Naive thymus-derived CD4-positive, alpha-beta T cell (primary cell): ENCODE results near the gene NUDT4. TPM values are rescaled to one million over a fixed set of nuclear protein-coding genes. Genes with fewer than 3 reads are reported as not detected.
"Not testable (repeated sequence)": the region's sequence is repeated elsewhere in the genome, so short reads cannot be mapped to it uniquely, and the experiment has no call there.

Source experiments
- ATAC-seq: fragments of 150-1000 bp; cut with Tn5 transposase; 2 replicates; pipeline ENCODE4 v1.10.0; 2021; ENCODE audit warnings: mild to moderate bottlenecking, moderate library complexity
- CTCF ChIA-PET: fragments of 350-600 bp; sonication (Branson Sonifier 250); formaldehyde crosslinking; loops from one replicate; lab custom pipeline; 2021; ENCODE audit warnings: antibody characterized with exemption; lab: Charles Lee
- POLR2A ChIA-PET: fragments of 350-600 bp; sonication (Branson Sonifier 250); formaldehyde crosslinking; loops from one replicate; lab custom pipeline; 2021; ENCODE audit warnings: antibody characterized with exemption, inconsistent platforms; lab: Charles Lee
- DNase-seq, 9 donors: peaks; one replicate each; pipeline versions ENCODE4 v3.0.0 to v3.0.0-alpha.2; 2020 to 2022; ENCODE audit warnings: mixed read lengths in 1 of 9
- H3K27ac ChIP-seq: one replicate; pipeline ENCODE4 v1.7.0; 2013; ENCODE audit warnings: mild to moderate bottlenecking, low read depth, low read length, moderate library complexity
- H3K27me3 ChIP-seq, 2 donors: one replicate each; pipeline ENCODE4 v1.7.0; 2013; ENCODE audit warnings: low read length in 2 of 2, mild to moderate bottlenecking in 2 of 2, moderate library complexity in 2 of 2; ENCODE audit not compliant: control insufficient read depth in 2 of 2, insufficient read depth in 2 of 2
- H3K36me3 ChIP-seq, 3 experiments: 1 replicate in 2 of 3; 2 replicates in 1 of 3; pipeline ENCODE4 v1.7.0; 2013; ENCODE audit warnings: low read length in 3 of 3, mild to moderate bottlenecking in 3 of 3, moderate library complexity in 1 of 3; ENCODE audit not compliant: insufficient read depth in 3 of 3, control insufficient read depth in 2 of 3
- H3K4me1 ChIP-seq, 2 donors: one replicate each; pipeline ENCODE4 v1.7.0; 2013; ENCODE audit warnings: low read length in 2 of 2, mild to moderate bottlenecking in 2 of 2, moderate library complexity in 1 of 2; ENCODE audit not compliant: control insufficient read depth in 2 of 2, insufficient read depth in 2 of 2
- H3K4me3 ChIP-seq: 2 replicates; pipeline ENCODE4 v1.7.0; 2013; ENCODE audit warnings: mild to moderate bottlenecking, low read length
- H3K9me3 ChIP-seq, 3 experiments: 1 replicate in 2 of 3; 2 replicates in 1 of 3; pipeline ENCODE4 v1.7.0; 2013; ENCODE audit warnings: low read length in 3 of 3; ENCODE audit not compliant: control insufficient read depth in 2 of 3
- H3K27ac Mint-ChIP-seq, 9 donors: one replicate each; pipeline ENCODE4 v1.8.0; 2020 to 2022; ENCODE audit warnings: mixed read lengths in 9 of 9, mild to moderate bottlenecking in 8 of 9, moderate library complexity in 5 of 9, inconsistent platforms in 2 of 9
- H3K27me3 Mint-ChIP-seq, 5 donors: one replicate each; pipeline ENCODE4 v1.8.0; 2021 to 2022; ENCODE audit warnings: mixed read lengths in 5 of 5, mild to moderate bottlenecking in 1 of 5
- H3K36me3 Mint-ChIP-seq, 5 donors: one replicate each; pipeline ENCODE4 v1.8.0; 2020 to 2022; ENCODE audit warnings: mixed read lengths in 5 of 5, mild to moderate bottlenecking in 3 of 5, inconsistent platforms in 1 of 5
- H3K4me1 Mint-ChIP-seq, 7 donors: one replicate each; pipeline ENCODE4 v1.8.0; 2020 to 2022; ENCODE audit warnings: mixed read lengths in 7 of 7, mild to moderate bottlenecking in 3 of 7, inconsistent platforms in 1 of 7
- H3K4me3 Mint-ChIP-seq, 10 donors: one replicate each; pipeline ENCODE4 v1.8.0; 2020 to 2022; ENCODE audit warnings: mild to moderate bottlenecking in 10 of 10, mixed read lengths in 10 of 10, moderate library complexity in 6 of 10, inconsistent platforms in 2 of 10
- H3K9me3 Mint-ChIP-seq, 11 donors: one replicate each; pipeline ENCODE4 v1.8.0; 2020 to 2022; ENCODE audit warnings: mixed read lengths in 11 of 11, mild to moderate bottlenecking in 4 of 11, inconsistent platforms in 1 of 11, moderate library complexity in 1 of 11
- intact Hi-C, 2 donors: fragments of 100-400 bp; cut with micrococcal nuclease; formaldehyde crosslinking; loops; one replicate each; pipeline ENCODE4 v1.15.1; 2023
- polyA plus RNA-seq, 2 donors: library from polyadenylated mRNA; unstranded; fragments of 300-500 nt; fragmentation: Illumina TruSeq; gene quantifications; one replicate each; pipeline ENCODE4 v1.2.3, GENCODE V29; 2021
- total RNA-seq, 6 experiments: library from RNA in 5 of 6; stranded (reverse) in 5 of 6; gene quantifications; 1 replicate in 5 of 6; 2 replicates in 1 of 6; pipeline ENCODE4 v1.2.3 and lab custom pipeline; 2021 to 2026

NUDT4 gene
- total and polyA plus RNA-seq, 7 experiments from 2014 or later, result 37.1 to 85.1 (median 51.2) TPM

DNA sequence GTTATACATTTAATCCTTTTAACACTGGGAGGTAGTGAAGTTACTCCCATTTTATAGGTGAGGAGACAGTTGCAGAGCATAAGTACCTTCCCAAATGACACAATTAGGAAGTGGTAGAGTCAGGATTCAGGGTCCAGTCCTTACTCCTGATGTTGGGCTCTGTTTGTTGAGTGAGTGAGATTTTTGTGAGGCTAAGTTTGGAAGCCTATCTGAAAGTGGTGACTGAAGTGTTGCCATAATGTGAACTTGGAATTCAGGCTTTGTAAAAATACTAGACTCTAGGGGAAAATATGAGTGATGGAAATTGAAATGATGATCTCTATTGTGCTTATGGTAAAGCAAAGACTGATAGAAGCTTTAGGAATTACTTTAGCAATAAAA, 2.2 kb downstream of the NUDT4 start:
- H3K27ac ChIP-seq, result peak overlapping the region; percentile 94
- no peaks in the 10 kb centered on the region for H3K27me3 Mint-ChIP-seq
- peaks cover 44 to 69% (median 60%) of the 10 kb centered on the region in 7 donors for H3K4me1 Mint-ChIP-seq
- ATAC-seq (no peak), DNase-seq (no peak)
- CTCF ChIA-PET, result interaction anchor here (0.6 to 1.8 kb wide), 5 partner anchors 16 to 469 kb away, joined by 3 to 7 read pairs (median 4); no protein-coding TSS in a partner anchor
- H3K4me1 ChIP-seq, result peaks cover 21 to 22% of the 10 kb centered on the region in 2 donors
- peak overlapping the region; percentile 94 to 100 (median 99) for H3K27ac Mint-ChIP-seq
- peaks cover 0 to 7% (median 0%) of the 10 kb centered on the region in 3 experiments for H3K36me3 ChIP-seq
- POLR2A ChIA-PET, result interaction anchor here (1.2 to 1.7 kb wide), 2 partner anchors 9 to 135 kb away, joined by 4 to 5 read pairs; no protein-coding TSS in a partner anchor
- no peaks in the 10 kb centered on the region for H3K9me3 Mint-ChIP-seq
- no peaks in the 10 kb centered on the region for H3K9me3 ChIP-seq
- intact Hi-C loops, result loop anchor here (1.0 to 5.0 kb wide), 16 partner anchors 16 to 1622 kb away; partner anchors contain the start of genes CRADD (in 1 of the 2) and NDUFA12 (in 1 of the 2)
- peaks cover 0 to 9% (median 4%) of the 10 kb centered on the region in 5 donors for H3K36me3 Mint-ChIP-seq
- H3K27me3 ChIP-seq, result no peaks in the 10 kb centered on the region
- H3K4me3 ChIP-seq, result peak overlapping the region; percentile 76
- peak overlapping the region; percentile 98 to 100 (median 99) for H3K4me3 Mint-ChIP-seq

DNA sequence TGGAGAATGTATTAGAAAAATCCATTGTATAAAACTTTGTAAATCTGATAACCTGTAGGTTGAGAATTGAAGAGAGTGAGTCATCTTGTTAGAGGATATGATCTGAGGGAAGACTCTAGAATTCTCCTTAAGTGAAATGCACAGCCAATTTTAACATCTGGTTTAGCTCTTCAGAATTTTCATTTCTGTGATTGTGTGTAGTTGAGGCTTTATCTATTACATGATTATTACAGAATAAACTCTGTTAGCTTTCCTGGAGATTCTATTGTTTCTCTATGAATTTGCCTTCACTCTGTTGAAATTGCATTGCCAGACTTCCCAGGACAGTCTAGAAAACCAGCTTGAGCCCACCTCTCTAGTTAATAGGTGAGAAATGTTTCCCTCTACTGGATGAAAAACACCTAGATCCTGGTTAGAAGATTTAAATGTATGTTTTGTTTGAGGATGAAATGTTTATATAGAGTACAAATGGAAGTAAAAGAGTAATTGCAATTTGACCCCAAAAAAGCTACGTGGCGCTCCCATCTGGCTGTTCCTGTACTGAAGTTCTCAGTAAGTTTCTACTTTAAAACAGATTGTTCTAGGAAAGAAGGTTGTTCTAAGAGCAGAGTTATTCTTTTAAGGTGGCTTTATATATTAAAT, 2.9 kb downstream of the NUDT4 start:
- intact Hi-C loops, result loop anchor here (1.0 to 5.0 kb wide), 5 partner anchors 282 to 595 kb away; no protein-coding TSS in a partner anchor

DNA sequence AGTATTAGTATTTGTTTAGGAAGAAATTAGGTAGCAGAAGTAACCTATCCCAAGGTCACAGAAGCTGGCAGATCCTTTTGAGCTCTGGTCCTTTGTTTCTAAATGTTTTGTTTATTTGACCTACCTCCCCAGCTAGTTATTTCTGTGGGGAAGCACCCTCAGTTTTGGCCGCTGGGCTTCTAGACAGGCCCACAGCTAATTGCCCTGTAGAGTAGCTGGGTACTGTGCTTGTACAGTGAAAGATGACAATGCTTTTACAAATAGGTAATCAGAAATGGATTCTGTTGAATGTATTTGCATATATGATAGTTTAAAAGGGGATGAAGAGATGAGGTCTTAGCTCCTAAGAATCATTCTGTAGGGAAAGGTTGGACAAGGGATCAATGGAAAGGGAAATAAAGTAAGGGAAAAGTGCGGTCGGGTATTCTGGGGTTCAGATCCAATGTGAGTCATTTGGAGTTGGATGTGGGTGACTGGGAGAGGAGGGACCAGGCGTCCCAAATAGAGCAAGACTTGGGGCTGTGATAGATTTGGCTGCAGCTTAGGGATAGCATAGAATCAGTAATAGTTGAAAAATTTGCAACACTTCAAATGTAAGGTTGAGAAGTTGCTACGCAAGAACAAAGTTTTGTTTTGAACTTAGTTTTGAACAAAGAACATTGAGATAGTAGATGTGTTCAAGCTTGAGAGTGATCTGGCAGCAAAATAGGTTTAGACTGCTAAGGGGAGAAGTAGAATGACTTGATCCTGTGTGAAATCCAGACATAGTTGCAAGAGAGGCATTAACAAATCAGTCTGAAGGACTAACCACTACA, 3.6 kb downstream of the NUDT4 start:
- Mint-ChIP-seq H3K9me3 (no peaks in the 10 kb centered on the region), H3K27ac (peak overlapping the region; percentile 17 to 100 (median 62)), H3K27me3 (no peaks in the 10 kb centered on the region), H3K4me1 (peaks cover 50 to 73% (median 67%) of the 10 kb centered on the region in 7 donors), H3K4me3 (peak overlapping the region; percentile 61 to 100 (median 99)), H3K36me3 (peaks cover 0 to 15% (median 8%) of the 10 kb centered on the region in 5 donors)
- Histone ChIP-seq H3K36me3 (peaks cover 0 to 7% (median 0%) of the 10 kb centered on the region in 3 experiments), H3K4me1 (peaks cover 21 to 24% of the 10 kb centered on the region in 2 donors), H3K27me3 (no peaks in the 10 kb centered on the region), H3K27ac (peak overlapping the region; percentile 94), H3K9me3 (no peaks in the 10 kb centered on the region), H3K4me3 (peak overlapping the region; percentile 22)
- DNase-seq (no peak), ATAC-seq (no peak)
- intact Hi-C loops, result loop anchor here in 1 of 2 donors (5.0 kb wide), 1 partner anchor 554 kb away; no protein-coding TSS in a partner anchor
- ChIA-PET CTCF (interaction anchor here (0.6 to 1.8 kb wide), 10 partner anchors 17 to 598 kb away, joined by 3 to 7 read pairs (median 3); partner anchors contain the start of genes EEA1 and UBE2N), POLR2A (interaction anchor here (0.7 to 1.7 kb wide), 2 partner anchors 137 to 452 kb away, joined by 3 to 5 read pairs; partner anchors contain the start of gene EEA1)

More for the DNA sequence above, 2.9 kb downstream of the NUDT4 start:
- ChIA-PET POLR2A (interaction anchor here (0.7 to 1.7 kb wide), 2 partner anchors 136 to 451 kb away, joined by 3 to 5 read pairs; partner anchors contain the start of gene EEA1), CTCF (interaction anchor here (0.6 to 1.8 kb wide), 11 partner anchors 15 to 597 kb away, joined by 3 to 7 read pairs (median 3); partner anchors contain the start of genes EEA1 and UBE2N)
- Histone ChIP-seq H3K4me1 (peaks cover 22 to 24% of the 10 kb centered on the region in 2 donors), H3K27me3 (no peaks in the 10 kb centered on the region), H3K9me3 (no peaks in the 10 kb centered on the region), H3K27ac (peak overlapping the region; percentile 94), H3K36me3 (peaks cover 0 to 7% (median 0%) of the 10 kb centered on the region in 3 experiments), H3K4me3 (peak overlapping the region; percentile 22)
- no peak for ATAC-seq
- Mint-ChIP-seq H3K9me3 (no peaks in the 10 kb centered on the region), H3K27me3 (no peaks in the 10 kb centered on the region), H3K4me1 (peaks cover 49 to 75% (median 66%) of the 10 kb centered on the region in 7 donors), H3K4me3 (peak overlapping the region; percentile 98 to 100 (median 99)), H3K36me3 (peaks cover 0 to 15% (median 8%) of the 10 kb centered on the region in 5 donors), H3K27ac (peak overlapping the region; percentile 24 to 100 (median 96))
- peak in 2 of 9 donors; percentile 12 to 28 for DNase-seq

DNA sequence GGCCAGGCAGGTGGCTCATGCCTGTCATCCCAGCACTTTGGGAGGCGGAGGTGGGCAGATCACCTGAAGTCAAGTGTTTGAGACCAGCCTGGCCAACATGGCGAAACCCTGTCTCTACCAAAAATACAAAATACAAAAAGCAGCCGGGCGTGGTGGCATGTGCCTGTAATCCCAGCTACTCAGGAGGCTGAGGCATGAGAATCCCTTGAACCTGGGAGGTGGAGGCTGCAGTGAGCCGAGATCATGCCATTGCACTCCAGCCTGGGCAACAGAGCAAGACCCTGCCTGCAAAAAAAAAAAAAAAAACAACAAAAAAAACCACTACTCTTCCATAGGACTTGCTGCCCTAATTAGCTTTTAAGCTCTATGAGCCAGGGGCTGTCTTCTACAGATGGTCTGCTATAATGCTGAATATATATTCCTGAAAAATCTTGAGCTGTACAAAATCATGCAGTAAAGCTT, 4.3 kb downstream of the NUDT4 start:
- H3K27me3 ChIP-seq, ATAC-seq, DNase-seq, H3K9me3 ChIP-seq, H3K27me3 Mint-ChIP-seq, H3K9me3 Mint-ChIP-seq, POLR2A ChIA-PET, H3K4me3 ChIP-seq, H3K27ac ChIP-seq, H3K36me3 ChIP-seq: not testable (repeated sequence)
- H3K4me1 ChIP-seq, result peaks cover 19 to 27% of the 10 kb centered on the region in 2 donors
- Mint-ChIP-seq H3K4me1 (peaks cover 45 to 75% (median 61%) of the 10 kb centered on the region in 7 donors), H3K27ac (peak overlapping the region in 4 of 9 donors; percentile 30 to 97 (median 72)), H3K4me3 (peak overlapping the region; percentile 61 to 100 (median 99)), H3K36me3 (peaks cover 0 to 16% (median 8%) of the 10 kb centered on the region in 5 donors)
- CTCF ChIA-PET, result interaction anchor here (1.1 to 1.4 kb wide), 5 partner anchors 16 to 598 kb away, joined by 3 to 6 read pairs (median 4); partner anchors contain the start of gene EEA1
- intact Hi-C loops, result loop anchor here in 1 of 2 donors (5.0 kb wide), 1 partner anchor 555 kb away; no protein-coding TSS in a partner anchor

DNA sequence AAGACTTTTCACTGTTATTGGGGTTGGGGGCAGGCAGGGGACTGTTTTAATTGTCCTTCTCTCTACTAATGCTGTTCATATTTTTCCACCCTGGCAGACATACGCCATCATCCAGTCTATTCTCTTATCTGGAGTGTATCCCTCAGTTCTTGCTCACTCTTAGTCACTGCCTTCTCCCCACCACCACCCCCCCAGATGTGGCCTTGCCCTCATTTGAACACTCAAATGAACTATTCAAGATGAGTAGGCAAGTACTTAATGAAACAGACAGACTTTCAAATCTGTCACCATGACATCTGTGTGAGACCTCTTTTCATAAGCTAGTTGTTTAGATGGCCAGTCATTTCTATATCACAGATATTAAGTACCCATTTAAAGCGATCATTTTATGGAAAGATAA, 10.1 kb downstream of the NUDT4 start:
- H3K9me3 Mint-ChIP-seq, result no peaks in the 10 kb centered on the region
- Histone ChIP-seq H3K4me3 (no peak overlapping the region), H3K4me1 (peaks cover 0 to 21% of the 10 kb centered on the region in 2 donors), H3K36me3 (no peaks in the 10 kb centered on the region), H3K9me3 (no peaks in the 10 kb centered on the region), H3K27me3 (no peaks in the 10 kb centered on the region), H3K27ac (no peak overlapping the region)
- DNase-seq, result no peak
- ChIA-PET POLR2A (interaction anchor here (0.6 kb wide), 1 partner anchor 289 kb away, joined by 3 read pairs; no protein-coding TSS in a partner anchor), CTCF (interaction anchor here (2.5 kb wide), 1 partner anchor 9 kb away, joined by 11 read pairs; no protein-coding TSS in a partner anchor)
- ATAC-seq, result no peak
- peaks cover 0 to 21% (median 5%) of the 10 kb centered on the region in 5 donors for H3K36me3 Mint-ChIP-seq
- peak overlapping the region in 1 of 9 donors; percentile 11 for H3K27ac Mint-ChIP-seq
- peaks cover 22 to 81% (median 58%) of the 10 kb centered on the region in 7 donors for H3K4me1 Mint-ChIP-seq
- intact Hi-C loops, result no loop called here
- no peaks in the 10 kb centered on the region for H3K27me3 Mint-ChIP-seq
- peak overlapping the region in 1 of 10 donors; percentile 32 for H3K4me3 Mint-ChIP-seq
